Testis (tissue), 2 donors: ENCODE results near the gene MANBA.

Experiments
- CTCF ChIP-seq, 3 experiments: fragments of 450-650 bp in 2 of 3; fragments of 200-600 bp in 1 of 3; sonication (generic) in 1 of 3; IDR thresholded peaks; one replicate each; pipeline ENCODE4 v1.5.1; 2016 to 2019; ENCODE audit warnings: antibody characterized with exemption in 3 of 3, mild to moderate bottlenecking in 2 of 3, moderate library complexity in 1 of 3
- POLR2A ChIP-seq: fragments of 450-650 bp; IDR thresholded peaks from one replicate; pipeline ENCODE4 v1.6.1; 2017; ENCODE audit warnings: antibody characterized with exemption, mild to moderate bottlenecking, moderate library complexity

- no peak for TF ChIP-seq CTCF (IDR thresholded peaks at IDR 0.05)
- TF ChIP-seq POLR2A: no peak
Observed at GRCh38 chr4:102594000-102594399, 166.8 kb downstream of the MANBA start.
